Epithelial cell of esophagus (primary cell): Measurements from ENCODE around the gene FANCD2.
"Not testable (repeated sequence)": the region's sequence is repeated elsewhere in the genome, so short reads cannot be mapped to it uniquely, and the experiment has no call there.

Experiments
- DNase-seq: peaks from one replicate; pipeline ENCODE4 v3.0.0; 2010; ENCODE audit warnings: low read depth
- H3K4me3 ChIP-seq: 2 replicates; pipeline ENCODE4 v1.5.1; 2011; ENCODE audit warnings: mild to moderate bottlenecking, low read length, control low read depth
- TF ChIP-seq, protein P1 (sequence below): IDR thresholded peaks from 2 replicates; pipeline ENCODE4 v1.5.1; 2011; ENCODE audit warnings: low read depth, mild to moderate bottlenecking, low read length, control low read depth, inconsistent platforms; ENCODE audit not compliant: insufficient read depth; ENCODE audit errors: missing control alignments

FANCD2 gene

DNA sequence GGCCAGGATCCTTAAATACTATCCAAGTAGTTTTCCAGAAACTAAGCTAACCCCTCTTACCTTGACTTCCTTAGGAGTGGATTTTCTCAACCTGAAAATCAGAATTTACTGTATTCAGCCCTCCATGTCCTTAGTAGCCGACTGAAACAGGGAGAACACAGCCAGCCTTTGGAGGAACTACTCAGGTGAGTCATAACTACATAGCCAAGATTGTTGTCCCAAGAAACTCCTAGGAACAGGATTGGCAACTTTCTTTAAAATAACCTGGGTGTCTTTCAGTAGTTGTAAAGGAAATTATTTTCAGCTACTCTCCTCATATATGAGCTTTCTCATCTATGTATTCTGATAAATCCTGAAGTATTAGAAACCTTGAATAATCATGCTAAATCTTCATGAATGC, 59.5 kb downstream of the FANCD2 start:
- TF ChIP-seq, protein P1, sequence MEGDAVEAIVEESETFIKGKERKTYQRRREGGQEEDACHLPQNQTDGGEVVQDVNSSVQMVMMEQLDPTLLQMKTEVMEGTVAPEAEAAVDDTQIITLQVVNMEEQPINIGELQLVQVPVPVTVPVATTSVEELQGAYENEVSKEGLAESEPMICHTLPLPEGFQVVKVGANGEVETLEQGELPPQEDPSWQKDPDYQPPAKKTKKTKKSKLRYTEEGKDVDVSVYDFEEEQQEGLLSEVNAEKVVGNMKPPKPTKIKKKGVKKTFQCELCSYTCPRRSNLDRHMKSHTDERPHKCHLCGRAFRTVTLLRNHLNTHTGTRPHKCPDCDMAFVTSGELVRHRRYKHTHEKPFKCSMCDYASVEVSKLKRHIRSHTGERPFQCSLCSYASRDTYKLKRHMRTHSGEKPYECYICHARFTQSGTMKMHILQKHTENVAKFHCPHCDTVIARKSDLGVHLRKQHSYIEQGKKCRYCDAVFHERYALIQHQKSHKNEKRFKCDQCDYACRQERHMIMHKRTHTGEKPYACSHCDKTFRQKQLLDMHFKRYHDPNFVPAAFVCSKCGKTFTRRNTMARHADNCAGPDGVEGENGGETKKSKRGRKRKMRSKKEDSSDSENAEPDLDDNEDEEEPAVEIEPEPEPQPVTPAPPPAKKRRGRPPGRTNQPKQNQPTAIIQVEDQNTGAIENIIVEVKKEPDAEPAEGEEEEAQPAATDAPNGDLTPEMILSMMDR, result no peak

DNA sequence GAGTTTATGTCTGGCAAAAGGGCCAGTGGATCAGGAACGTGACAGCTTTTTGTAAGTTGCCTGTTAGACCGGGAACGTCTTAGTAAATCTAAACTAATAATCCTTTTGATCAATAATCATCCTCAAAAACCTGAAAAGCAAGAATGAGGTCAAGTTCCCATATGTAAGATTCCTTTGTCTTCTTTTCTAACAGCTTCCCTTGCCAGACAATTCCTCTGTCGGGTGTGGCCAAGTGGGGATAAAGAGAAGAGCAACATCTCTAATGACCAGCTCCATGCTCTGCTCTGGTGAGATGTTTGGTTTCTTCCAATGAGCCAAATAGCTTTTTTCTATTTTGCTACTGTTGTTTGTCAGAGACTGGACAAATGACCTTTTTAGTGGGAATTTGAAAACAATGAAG, 62.0 kb downstream of the FANCD2 start:
- peak; percentile 27 for DNase-seq
- H3K4me3 ChIP-seq, result no peak overlapping the region
- TF ChIP-seq, protein P1, result no peak

More for the DNA sequence above, 59.5 kb downstream of the FANCD2 start:
- no peak overlapping the region for H3K4me3 ChIP-seq
- DNase-seq, result peak; percentile 83

DNA sequence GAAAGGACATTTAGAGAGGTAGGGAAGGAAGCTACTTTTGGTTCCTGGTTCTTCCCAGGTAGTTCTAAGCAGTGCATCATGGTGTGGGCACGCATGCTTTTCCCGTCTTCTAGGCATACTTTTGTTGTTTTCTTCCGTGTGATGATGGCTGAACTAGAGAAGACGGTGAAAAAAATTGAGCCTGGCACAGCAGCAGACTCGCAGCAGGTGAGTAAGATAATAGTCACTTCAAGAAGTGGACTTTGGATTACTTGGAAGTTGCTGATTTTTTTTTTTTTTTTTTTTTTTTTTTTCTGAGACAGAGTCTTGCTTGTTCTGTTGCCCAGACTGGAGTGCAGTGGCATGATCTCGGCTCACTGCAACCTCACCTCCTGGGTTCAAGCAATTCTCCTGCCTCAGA, 63.9 kb downstream of the FANCD2 start:
- TF ChIP-seq, protein P1, result no peak
- DNase-seq, result no peak

DNA sequence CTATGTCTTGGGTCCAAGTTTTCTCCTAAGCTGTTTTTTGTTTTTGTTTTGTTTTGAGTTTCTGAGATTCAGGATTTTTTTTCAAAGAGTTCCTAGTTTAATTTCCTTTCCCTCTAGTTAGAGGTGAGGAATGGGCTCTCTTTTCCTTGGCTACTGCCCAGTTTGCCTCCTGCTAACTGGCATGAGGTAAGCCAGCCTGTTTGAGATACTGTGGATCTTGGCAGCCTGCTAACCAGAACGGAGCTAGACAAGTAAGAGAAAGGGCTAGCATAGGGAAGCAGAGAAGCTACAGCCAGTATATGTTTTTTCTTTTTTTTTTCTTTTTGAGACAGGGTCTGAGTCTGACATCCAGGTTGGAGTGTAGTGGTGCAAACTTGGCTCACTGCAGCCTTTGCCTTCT, 64.5 kb downstream of the FANCD2 start:
- not testable (repeated sequence) for H3K4me3 ChIP-seq

More for the DNA sequence above, 63.9 kb downstream of the FANCD2 start:
- no peak overlapping the region for H3K4me3 ChIP-seq

DNA sequence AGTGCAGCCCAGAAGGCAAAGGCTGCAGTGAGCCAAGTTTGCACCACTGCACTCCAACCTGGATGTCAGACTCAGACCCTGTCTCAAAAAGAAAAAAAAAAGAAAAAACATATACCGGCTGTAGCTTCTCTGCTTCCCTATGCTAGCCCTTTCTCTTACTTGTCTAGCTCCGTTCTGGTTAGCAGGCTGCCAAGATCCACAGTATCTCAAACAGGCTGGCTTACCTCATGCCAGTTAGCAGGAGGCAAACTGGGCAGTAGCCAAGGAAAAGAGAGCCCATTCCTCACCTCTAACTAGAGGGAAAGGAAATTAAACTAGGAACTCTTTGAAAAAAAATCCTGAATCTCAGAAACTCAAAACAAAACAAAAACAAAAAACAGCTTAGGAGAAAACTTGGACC, 65.2 kb downstream of the FANCD2 start:
- not testable (repeated sequence) for DNase-seq, H3K4me3 ChIP-seq

More for the DNA sequence above, 64.5 kb downstream of the FANCD2 start:
- not testable (repeated sequence) for DNase-seq

DNA sequence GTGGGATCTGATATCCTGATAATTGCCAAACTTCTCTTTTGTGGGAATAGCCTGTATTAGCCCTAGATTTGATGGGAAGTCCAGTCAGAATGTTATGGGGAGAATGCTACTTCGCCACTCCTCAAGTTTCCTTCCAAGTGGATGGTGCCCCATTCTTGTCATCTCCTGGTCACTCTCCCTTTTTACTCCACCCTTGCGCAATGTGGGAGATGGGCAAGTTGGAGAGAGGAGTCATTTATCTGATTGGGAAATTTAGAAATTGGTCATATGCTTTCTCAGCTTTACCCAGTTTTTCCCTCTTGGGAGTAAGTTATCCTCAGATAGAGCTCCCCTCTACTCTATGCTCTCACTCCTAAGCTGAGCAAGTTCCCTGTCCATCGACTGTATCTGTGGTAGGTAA, 67.4 kb downstream of the FANCD2 start:
- TF ChIP-seq, protein P1, result no peak
- peak; percentile 24 for DNase-seq
- no peak overlapping the region for H3K4me3 ChIP-seq

DNA sequence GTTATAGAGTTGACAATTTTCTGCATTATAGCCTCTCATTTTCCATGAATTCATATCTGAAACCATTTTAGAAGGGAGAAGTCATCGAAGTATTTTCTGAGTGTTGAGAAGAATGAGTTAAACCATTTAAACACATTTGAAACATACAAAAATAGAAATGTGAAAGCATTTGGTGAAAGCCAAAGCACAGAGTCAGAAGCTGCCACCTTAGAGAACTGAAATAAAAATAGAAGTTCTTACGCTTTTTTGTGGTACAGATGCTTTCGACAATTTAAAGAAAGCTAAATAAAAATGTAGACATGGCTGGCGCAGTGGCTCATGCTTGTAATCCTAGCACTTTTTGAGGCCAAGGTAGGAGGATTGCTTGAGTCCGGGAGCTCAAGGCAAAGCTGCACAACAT, 72.8 kb downstream of the FANCD2 start:
- no peak overlapping the region for H3K4me3 ChIP-seq
- TF ChIP-seq, protein P1, result no peak
- no peak for DNase-seq

DNA sequence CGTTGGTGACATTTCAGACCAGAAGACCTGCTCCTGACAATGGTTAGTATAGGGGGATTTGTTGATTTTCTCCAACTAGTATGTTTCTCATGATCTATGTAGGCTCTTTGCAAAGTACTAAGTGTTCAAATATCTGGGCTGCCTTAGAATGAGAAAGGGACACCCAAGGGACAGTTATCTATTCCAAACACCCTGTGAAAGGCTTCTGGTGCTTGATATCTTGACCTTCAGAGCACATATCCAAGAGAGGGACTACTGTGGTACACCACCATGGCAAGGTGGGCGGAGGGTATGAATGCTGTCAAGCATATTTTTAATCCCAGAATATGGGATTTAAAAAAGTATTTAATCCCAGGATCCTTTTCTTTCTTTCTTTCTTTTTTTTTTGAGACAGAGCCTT, 80.7 kb downstream of the FANCD2 start:
- TF ChIP-seq, protein P1, result no peak
- no peak for DNase-seq
- H3K4me3 ChIP-seq, result no peak overlapping the region
